T-cell (primary cell): Measurements from ENCODE around the gene GMPR. TPM values are rescaled to one million over a fixed set of nuclear protein-coding genes. Genes with fewer than 3 reads are reported as not detected.

Source experiments
- ATAC-seq, 4 experiments: fragments of 200-7000 bp in 3 of 4; fragments of 150-1000 bp in 1 of 4; cut with Tn5 transposase; replicated peaks in 1 of 4; 1 replicate in 3 of 4; 2 replicates in 1 of 4; pipeline ENCODE4 v1.10.0; 2021; ENCODE audit warnings: moderate library complexity in 3 of 4, mild to moderate bottlenecking in 2 of 4, moderate number of reproducible peaks in 1 of 4
- CTCF ChIA-PET, 2 donors: fragments of 300-600 bp; sonication (Branson Sonifier 250); formaldehyde crosslinking; loops; one replicate each; lab custom pipeline; 2022; ENCODE audit warnings: antibody characterized with exemption in 2 of 2; lab: Charles Lee
- POLR2A ChIA-PET, 2 donors: fragments of 300-600 bp; sonication (Branson Sonifier 250); formaldehyde crosslinking; loops; one replicate each; lab custom pipeline; 2022; ENCODE audit warnings: antibody characterized with exemption in 2 of 2; lab: Charles Lee
- DNase-seq, 35 experiments: peaks; one replicate each; pipeline versions ENCODE4 v3.0.0 to v3.0.0-alpha.2; 2013 to 2023
- H3K27ac ChIP-seq: one replicate; pipeline ENCODE4 v1.5.1; 2013; ENCODE audit warnings: low read length
- H3K27me3 ChIP-seq, 2 experiments: replicated peaks in 1 of 2; 1 replicate in 1 of 2; 2 replicates in 1 of 2; pipeline versions ENCODE4 v1.6.1 to v1.7.0; 2013; ENCODE audit warnings: low read length in 1 of 2, mixed read lengths in 1 of 2; ENCODE audit not compliant: control insufficient read depth in 2 of 2, insufficient read depth in 2 of 2; ENCODE audit errors: extremely low read depth in 1 of 2
- H3K36me3 ChIP-seq, 2 donors: 1 replicate in 1 of 2; 2 replicates in 1 of 2; pipeline versions ENCODE4 v1.6.1 to v1.7.0; 2013; ENCODE audit warnings: low read length in 1 of 2; ENCODE audit not compliant: control insufficient read depth in 2 of 2, insufficient read depth in 1 of 2; ENCODE audit errors: extremely low read depth in 1 of 2
- H3K4me1 ChIP-seq, 2 experiments: 1 replicate in 1 of 2; 2 replicates in 1 of 2; pipeline versions ENCODE4 v1.6.1 to v1.7.0; 2013; ENCODE audit warnings: low read length in 2 of 2, mixed read lengths in 1 of 2; ENCODE audit not compliant: insufficient read depth in 2 of 2, control insufficient read depth in 1 of 2; ENCODE audit errors: extremely low read depth in 1 of 2
- H3K4me3 ChIP-seq, 2 donors: 1 replicate in 1 of 2; 2 replicates in 1 of 2; pipeline versions ENCODE4 v1.5.1 to v1.7.0; 2013; ENCODE audit warnings: mild to moderate bottlenecking in 2 of 2, low read length in 1 of 2, moderate library complexity in 1 of 2; ENCODE audit not compliant: control insufficient read depth in 1 of 2; ENCODE audit errors: extremely low read depth in 1 of 2
- H3K9me3 ChIP-seq: 2 replicates; pipeline ENCODE4 v1.7.0; 2013
- H3K27ac Mint-ChIP-seq, 2 donors: one replicate each; pipeline ENCODE4 v1.8.0; 2020 to 2021; ENCODE audit warnings: mild to moderate bottlenecking in 2 of 2, mixed read lengths in 2 of 2
- H3K27me3 Mint-ChIP-seq, 2 donors: one replicate each; pipeline ENCODE4 v1.8.0; 2021 to 2022; ENCODE audit warnings: mixed read lengths in 2 of 2
- H3K36me3 Mint-ChIP-seq: one replicate; pipeline ENCODE4 v1.8.0; 2021; ENCODE audit warnings: mixed read lengths
- H3K4me1 Mint-ChIP-seq, 3 donors: one replicate each; pipeline ENCODE4 v1.8.0; 2020 to 2022; ENCODE audit warnings: mixed read lengths in 3 of 3, mild to moderate bottlenecking in 1 of 3
- H3K4me3 Mint-ChIP-seq, 3 donors: one replicate each; pipeline ENCODE4 v1.8.0; 2020 to 2022; ENCODE audit warnings: mild to moderate bottlenecking in 3 of 3, mixed read lengths in 3 of 3, moderate library complexity in 3 of 3
- H3K9me3 Mint-ChIP-seq, 3 donors: one replicate each; pipeline ENCODE4 v1.8.0; 2020 to 2022; ENCODE audit warnings: mixed read lengths in 3 of 3
- WGBS: methylation state at CpG from one replicate; pipeline ENCODE4 v1.1.5; 2013; ENCODE audit warnings: missing lambda C conversion rate; ENCODE audit not compliant: insufficient coverage; 5-methylcytosine and 5-hydroxymethylcytosine counted together
- total RNA-seq, 35 experiments: library from RNA in 6 of 35; stranded (reverse) in 6 of 35; fragments of 120-200 nt in 1 of 35; gene quantifications; one replicate each; pipeline versions ENCODE4 v1.2.1 to v1.2.4 and lab custom pipeline; 2013 to 2026

The GMPR gene
- total RNA-seq, 5 donors from 2014 or later (not counting 1 experiment from before 2014, with no cell fraction given): 0.26 to 1.4 (median 0.68) TPM

GRCh38 chr6:16324606-16325225, 86.3 kb downstream of the GMPR start:
- Histone ChIP-seq H3K36me3 (peaks cover 0 to 24% of the 10 kb centered on the region in 2 donors), H3K9me3 (no peaks in the 10 kb centered on the region), H3K4me3 (no peak overlapping the region), H3K27me3 (no peaks in the 10 kb centered on the region), H3K27ac (peak overlapping the region; percentile 31), H3K4me1 (peaks cover 22 to 55% of the 10 kb centered on the region in 2 experiments)
- ATAC-seq (no peak), DNase-seq (no peak)
- H3K36me3 Mint-ChIP-seq: peaks cover 26% of the 10 kb centered on the region
- peaks cover 50 to 60% (median 55%) of the 10 kb centered on the region in 3 donors for H3K4me1 Mint-ChIP-seq
- H3K27me3 Mint-ChIP-seq: no peaks in the 10 kb centered on the region
- H3K27ac Mint-ChIP-seq: peak overlapping the region; percentile 28 to 55
- ChIA-PET POLR2A (interaction anchor here in 1 of 2 donors (0.7 kb wide), 1 partner anchor 398 kb away, joined by 6 read pairs; no protein-coding TSS in a partner anchor), CTCF (interaction anchor here (0.5 to 2.8 kb wide), 4 partner anchors 8 to 70 kb away, joined by 3 to 27 read pairs (median 4); no protein-coding TSS in a partner anchor)
- H3K4me3 Mint-ChIP-seq: no peak overlapping the region
- no peaks in the 10 kb centered on the region for H3K9me3 Mint-ChIP-seq
- WGBS: 100% methylated on average over 2 of the region's 7 CpGs

- WGBS: 97% methylated on average over 22 of the region's 22 CpGs
Observed at GRCh38 chr6:16326531-16326930, 88.1 kb downstream of the GMPR start.

GRCh38 chr6:16326971-16327776, 88.8 kb downstream of the GMPR start:
- Histone ChIP-seq H3K36me3 (peaks cover 0 to 24% of the 10 kb centered on the region in 2 donors), H3K9me3 (no peaks in the 10 kb centered on the region), H3K27ac (no peak overlapping the region), H3K4me3 (no peak overlapping the region), H3K4me1 (peaks cover 12 to 44% of the 10 kb centered on the region in 2 experiments), H3K27me3 (no peaks in the 10 kb centered on the region)
- 96% methylated on average over 43 of the region's 43 CpGs for WGBS
- Mint-ChIP-seq H3K27me3 (no peaks in the 10 kb centered on the region), H3K4me1 (peaks cover 27 to 39% (median 30%) of the 10 kb centered on the region in 3 donors), H3K9me3 (no peaks in the 10 kb centered on the region), H3K4me3 (no peak overlapping the region), H3K27ac (no peak overlapping the region), H3K36me3 (peaks cover 26% of the 10 kb centered on the region)
- ATAC-seq (no peak), DNase-seq (no peak)
- ChIA-PET CTCF (no interaction called here), POLR2A (no interaction called here)

More at GRCh38 chr6:16326531-16326930, 88.1 kb downstream of the GMPR start:
- Histone ChIP-seq H3K4me3 (no peak overlapping the region), H3K9me3 (no peaks in the 10 kb centered on the region), H3K4me1 (peaks cover 10 to 44% of the 10 kb centered on the region in 2 experiments), H3K27ac (no peak overlapping the region), H3K36me3 (peaks cover 0 to 24% of the 10 kb centered on the region in 2 donors), H3K27me3 (no peaks in the 10 kb centered on the region)
- Mint-ChIP-seq H3K4me1 (peaks cover 33 to 45% (median 37%) of the 10 kb centered on the region in 3 donors), H3K27me3 (no peaks in the 10 kb centered on the region), H3K9me3 (no peaks in the 10 kb centered on the region), H3K36me3 (peaks cover 26% of the 10 kb centered on the region), H3K4me3 (no peak overlapping the region), H3K27ac (no peak overlapping the region)
- ChIA-PET CTCF (interaction anchor here in 1 of 2 donors (0.6 kb wide), 1 partner anchor 674 kb away, joined by 3 read pairs; no protein-coding TSS in a partner anchor), POLR2A (no interaction called here)
- DNase-seq (no peak), ATAC-seq (no peak)

GRCh38 chr6:16327777-16328325, 89.5 kb downstream of the GMPR start:
- POLR2A ChIA-PET: no interaction called here
- Histone ChIP-seq H3K36me3 (peaks cover 0 to 24% of the 10 kb centered on the region in 2 donors), H3K4me3 (no peak overlapping the region), H3K4me1 (peaks cover 8 to 40% of the 10 kb centered on the region in 2 experiments), H3K27me3 (no peaks in the 10 kb centered on the region), H3K9me3 (no peaks in the 10 kb centered on the region), H3K27ac (no peak overlapping the region)
- no peaks in the 10 kb centered on the region for H3K9me3 Mint-ChIP-seq
- DNase-seq (no peak), ATAC-seq (no peak)
- WGBS: 97% methylated on average over 34 of the region's 34 CpGs
- CTCF ChIA-PET: interaction anchor here (0.7 to 1.5 kb wide), 2 partner anchors 8 to 371 kb away, joined by 4 to 7 read pairs; no protein-coding TSS in a partner anchor
- H3K4me3 Mint-ChIP-seq: no peak overlapping the region
- no peaks in the 10 kb centered on the region for H3K27me3 Mint-ChIP-seq
- peaks cover 26% of the 10 kb centered on the region for H3K36me3 Mint-ChIP-seq
- peaks cover 20 to 32% (median 24%) of the 10 kb centered on the region in 3 donors for H3K4me1 Mint-ChIP-seq
- H3K27ac Mint-ChIP-seq: no peak overlapping the region

- Histone ChIP-seq H3K27me3 (no peaks in the 10 kb centered on the region), H3K4me3 (no peak overlapping the region), H3K27ac (no peak overlapping the region), H3K36me3 (peaks cover 0 to 24% of the 10 kb centered on the region in 2 donors), H3K9me3 (no peaks in the 10 kb centered on the region), H3K4me1 (peaks cover 5 to 26% of the 10 kb centered on the region in 2 experiments)
- POLR2A ChIA-PET: no interaction called here
- no peak for DNase-seq
- H3K4me1 Mint-ChIP-seq: peaks cover 13 to 21% (median 16%) of the 10 kb centered on the region in 3 donors
- H3K36me3 Mint-ChIP-seq: peaks cover 26% of the 10 kb centered on the region
- 92% methylated on average over 2 of the region's 6 CpGs for WGBS
- no peaks in the 10 kb centered on the region for H3K9me3 Mint-ChIP-seq
- H3K27ac Mint-ChIP-seq: no peak overlapping the region
- ATAC-seq: no peak
- no peaks in the 10 kb centered on the region for H3K27me3 Mint-ChIP-seq
- CTCF ChIA-PET: interaction anchor here in 1 of 2 donors (1.5 kb wide), 1 partner anchor 9 kb away, joined by 7 read pairs; no protein-coding TSS in a partner anchor
- H3K4me3 Mint-ChIP-seq: no peak overlapping the region
Observed at GRCh38 chr6:16329233-16329632, 90.8 kb downstream of the GMPR start.
